Activated CD8-positive, alpha-beta memory T cell treated with anti-CD3 and anti-CD28 coated beads for 4 hours (primary cell): Measurements from ENCODE around the gene PSMG4.

Source experiments
- DNase-seq, 2 donors: peaks; one replicate each; pipeline ENCODE4 v3.0.0-alpha.2; 2020; ENCODE audit warnings: low read depth in 2 of 2

Gene PSMG4

GRCh38 chr6:3290149-3290930, 31.6 kb downstream of the PSMG4 start:
- DNase-seq, result no peak

- DNase-seq, result no peak
Observed at GRCh38 chr6:3290931-3291211, 32.1 kb downstream of the PSMG4 start.

- no peak for DNase-seq
Observed at GRCh38 chr6:3291346-3291745, 32.6 kb downstream of the PSMG4 start.

- no peak for DNase-seq
Observed at GRCh38 chr6:3291987-3292386, 33.2 kb downstream of the PSMG4 start.

- no peak for DNase-seq
Observed at GRCh38 chr6:3292431-3293197, 33.9 kb downstream of the PSMG4 start.

GRCh38 chr6:3293271-3294155, 34.8 kb downstream of the PSMG4 start:
- no peak for DNase-seq

GRCh38 chr6:3294396-3294795, 35.6 kb downstream of the PSMG4 start:
- DNase-seq, result no peak

- DNase-seq, result no peak
Observed at GRCh38 chr6:3294921-3295871, 36.4 kb downstream of the PSMG4 start.

GRCh38 chr6:3296078-3296477, 37.3 kb downstream of the PSMG4 start:
- DNase-seq, result no peak

- DNase-seq, result no peak
Observed at GRCh38 chr6:3296537-3296936, 37.8 kb downstream of the PSMG4 start.

- no peak for DNase-seq
Observed at GRCh38 chr6:3297006-3297405, 38.3 kb downstream of the PSMG4 start.

GRCh38 chr6:3297909-3298308, 39.2 kb downstream of the PSMG4 start:
- no peak for DNase-seq

- DNase-seq, result no peak
Observed at GRCh38 chr6:3299221-3299620, 40.5 kb downstream of the PSMG4 start.

- DNase-seq, result no peak
Observed at GRCh38 chr6:3301506-3301905, 42.8 kb downstream of the PSMG4 start.

- no peak for DNase-seq
Observed at GRCh38 chr6:3303795-3304411, 45.2 kb downstream of the PSMG4 start.

- DNase-seq, result no peak
Observed at GRCh38 chr6:3304500-3305215, 45.9 kb downstream of the PSMG4 start.

- DNase-seq, result no peak
Observed at GRCh38 chr6:3305216-3305565, 46.4 kb downstream of the PSMG4 start.

GRCh38 chr6:3305831-3306230, 47.1 kb downstream of the PSMG4 start:
- DNase-seq, result no peak

GRCh38 chr6:3306848-3307247, 48.1 kb downstream of the PSMG4 start:
- no peak for DNase-seq

- no peak for DNase-seq
Observed at GRCh38 chr6:3307436-3307835, 48.7 kb downstream of the PSMG4 start.
